Non-pigmented ciliary epithelial cell (primary cell): ENCODE measurements around the gene DNALI1.
A peak's percentile ranks its signal among the peaks of the same experiment; 100 is the strongest.
"Not testable (repeated sequence)": the region's sequence is repeated elsewhere in the genome, so short reads cannot be mapped to it uniquely, and the experiment has no call there.

Experiments
- DNase-seq: peaks from one replicate; pipeline ENCODE4 v3.0.0-alpha.2; 2010; ENCODE audit warnings: low read depth

The DNALI1 gene

DNA sequence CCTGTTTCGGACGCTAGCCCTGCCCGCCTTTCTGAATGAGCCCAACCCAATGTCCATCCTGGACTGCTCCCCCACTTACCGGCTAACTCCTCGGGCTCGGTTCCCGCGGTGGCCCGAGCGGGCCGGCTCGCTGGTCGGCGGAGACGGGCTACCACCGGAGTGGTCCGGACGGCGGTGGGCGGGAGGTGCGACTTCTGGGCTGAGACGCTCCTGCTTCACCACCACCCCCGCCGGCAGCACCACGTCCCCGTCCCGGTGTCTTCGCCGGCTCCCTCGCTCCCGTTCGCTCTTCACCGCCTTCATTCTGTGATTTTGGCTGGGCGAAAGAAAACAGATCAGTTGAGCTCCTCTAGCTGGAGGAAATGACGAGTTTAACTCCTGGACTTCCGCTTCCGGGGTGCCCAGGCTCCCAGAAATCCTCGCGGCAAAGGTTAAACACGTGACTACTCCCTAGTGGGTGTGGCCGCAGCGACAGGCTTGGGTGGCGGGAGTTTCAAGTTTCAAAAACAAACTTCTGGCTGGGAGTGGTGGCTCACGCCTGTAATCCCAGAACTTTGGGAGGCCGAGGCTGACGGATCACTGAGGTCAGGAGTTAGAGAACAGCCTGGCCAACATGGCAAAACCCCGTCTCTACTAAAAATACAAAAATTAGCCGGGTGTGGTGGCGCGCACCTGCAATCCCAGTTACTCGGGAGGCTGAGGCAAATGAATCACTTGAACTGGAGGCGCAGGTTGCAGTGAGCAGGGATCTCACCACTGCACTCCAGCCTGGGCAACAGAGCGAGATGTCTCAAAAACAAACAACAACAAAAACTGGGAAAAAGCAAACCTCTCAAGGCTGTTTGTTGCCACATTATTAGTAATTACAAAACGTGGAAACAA, 2.6 kb upstream of the DNALI1 start, which contains the start of gene SNIP1:
SNIP1 (minus strand) TSS at position 367 of the 882 bp plus-strand sequence; CDS start at position 303, 64 bp downstream.
- DNase-seq = peak; percentile 70

GRCh38 chr1:37557402-37557801, 662 bp downstream of the DNALI1 start:
- DNase-seq = no peak

DNA sequence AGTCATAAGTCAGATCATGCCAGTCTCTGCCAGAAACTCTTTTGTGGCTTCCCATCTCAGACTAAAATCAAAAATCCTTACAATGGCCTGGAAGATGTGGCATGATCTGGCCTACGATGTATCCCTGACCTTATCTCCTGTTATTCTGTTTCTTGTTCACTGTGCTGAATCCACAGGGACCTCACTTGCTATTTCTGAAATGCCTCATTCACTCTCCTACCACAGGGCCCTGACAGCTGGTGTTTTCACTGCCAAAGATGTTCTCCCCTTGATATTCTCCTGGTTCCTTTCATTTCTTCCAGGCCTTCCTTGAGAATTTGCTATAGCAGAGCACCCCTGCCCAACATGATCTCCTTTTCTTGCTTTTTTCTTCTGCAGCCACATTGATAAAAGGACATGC, 1.7 kb downstream of the DNALI1 start:
- no peak for DNase-seq

DNA sequence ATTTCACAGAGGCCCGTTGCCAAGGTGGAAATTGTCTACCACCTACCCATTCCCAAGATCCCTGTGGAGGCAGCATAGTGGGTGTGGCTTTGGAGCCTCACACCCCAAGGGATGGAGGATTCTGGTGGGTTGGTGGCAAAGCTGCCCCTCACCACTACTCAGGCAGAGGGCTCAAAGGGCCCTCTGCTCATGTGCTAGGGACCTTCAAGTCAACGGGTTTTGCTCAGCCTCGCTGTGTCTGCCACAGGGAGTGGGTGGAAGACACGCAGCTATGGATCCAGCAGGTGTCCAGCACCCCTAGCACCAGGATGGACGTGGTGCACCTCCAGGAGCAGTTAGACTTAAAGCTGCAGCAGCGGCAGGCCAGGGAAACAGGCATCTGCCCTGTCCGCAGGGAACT, 2.3 kb downstream of the DNALI1 start:
- no peak for DNase-seq

DNA sequence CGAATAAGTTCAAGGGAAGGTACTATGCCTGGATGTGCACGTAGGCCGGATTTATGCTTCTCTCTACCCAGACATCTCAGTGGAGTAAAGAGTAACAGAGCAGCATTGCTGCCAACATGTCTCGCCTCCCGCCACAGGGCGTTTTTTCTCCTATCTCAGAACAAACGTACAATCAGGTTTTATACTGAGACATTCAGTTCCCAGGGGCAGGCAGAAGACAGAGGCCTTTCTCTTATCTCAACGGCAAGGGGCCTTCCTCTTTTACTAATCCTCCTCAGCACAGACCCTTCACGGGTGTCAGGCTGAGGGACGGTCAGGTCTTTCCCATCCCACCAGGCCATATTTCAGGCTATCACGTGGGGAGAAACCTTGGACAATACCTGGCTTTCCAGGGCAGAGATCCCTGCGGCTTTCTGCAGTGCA, 3.2 kb downstream of the DNALI1 start:
- not testable (repeated sequence) for DNase-seq

GRCh38 chr1:37560401-37561132, 3.8 kb downstream of the DNALI1 start:
- DNase-seq = no peak

DNA sequence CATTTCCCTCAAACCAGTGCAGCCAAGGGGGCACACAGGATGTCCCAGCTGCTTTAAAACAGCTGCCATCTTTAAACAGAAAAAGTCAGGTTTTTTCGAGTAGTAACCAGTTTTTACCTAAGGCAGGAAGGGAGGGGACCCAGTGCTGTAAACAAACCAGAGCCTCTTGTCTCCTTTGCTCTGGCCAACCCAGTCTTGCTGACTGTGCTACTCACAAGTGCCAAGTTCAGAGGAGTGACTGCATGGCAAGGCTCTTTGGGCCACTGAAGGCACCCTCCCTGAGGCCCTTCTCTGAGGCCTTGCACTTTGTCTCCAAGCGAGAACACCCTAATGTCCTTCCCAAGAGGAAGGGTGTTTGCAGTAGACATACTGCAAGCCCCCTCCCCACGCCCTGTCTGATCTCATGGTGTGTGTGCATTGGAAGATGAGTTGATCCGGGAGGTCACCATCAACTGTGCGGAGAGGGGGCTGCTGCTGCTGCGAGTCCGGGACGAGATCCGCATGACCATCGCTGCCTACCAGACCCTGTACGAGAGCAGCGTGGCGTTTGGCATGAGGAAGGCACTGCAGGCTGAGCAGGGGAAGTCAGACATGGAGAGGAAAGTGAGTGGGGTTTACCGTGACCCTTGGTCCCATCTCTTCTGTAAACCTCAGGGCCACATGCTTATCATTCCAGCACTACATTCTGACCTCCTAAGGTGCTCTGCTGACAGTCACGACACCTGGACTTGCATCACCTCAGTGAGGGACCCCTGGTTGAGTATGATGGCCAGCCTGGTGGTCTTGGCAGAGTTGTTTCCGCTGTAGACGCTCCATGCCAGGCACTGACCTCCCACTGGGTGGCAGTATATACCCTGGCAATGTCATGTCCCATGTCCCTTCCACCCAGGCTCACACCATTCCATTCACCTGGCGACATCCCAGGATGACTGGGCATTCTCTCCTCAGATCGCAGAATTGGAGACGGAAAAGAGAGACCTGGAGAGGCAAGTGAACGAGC, 4.7 kb downstream of the DNALI1 start:
- DNase-seq = no peak

DNA sequence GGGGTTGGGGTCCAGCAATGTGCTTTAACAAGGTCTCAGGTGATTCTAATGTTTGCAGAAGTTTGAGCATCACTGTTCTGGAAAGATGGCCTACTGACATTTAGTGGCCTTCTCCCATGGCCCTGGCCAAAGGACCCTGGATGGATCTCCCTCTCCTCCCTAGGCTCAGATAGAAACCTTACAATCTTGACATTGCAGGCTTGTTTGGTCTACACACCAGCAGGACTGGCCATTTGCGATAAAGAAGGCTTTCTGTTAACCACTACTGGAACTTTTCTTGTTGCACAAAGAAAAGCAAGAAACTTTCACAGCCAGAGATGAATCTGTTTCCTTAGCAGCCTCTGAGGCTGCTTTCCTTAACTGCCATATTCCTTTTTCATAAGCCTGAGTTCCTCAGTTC, 6.2 kb downstream of the DNALI1 start:
- no peak for DNase-seq

- no peak for DNase-seq
Measured at GRCh38 chr1:37564892-37565291, 8.2 kb downstream of the DNALI1 start.

DNA sequence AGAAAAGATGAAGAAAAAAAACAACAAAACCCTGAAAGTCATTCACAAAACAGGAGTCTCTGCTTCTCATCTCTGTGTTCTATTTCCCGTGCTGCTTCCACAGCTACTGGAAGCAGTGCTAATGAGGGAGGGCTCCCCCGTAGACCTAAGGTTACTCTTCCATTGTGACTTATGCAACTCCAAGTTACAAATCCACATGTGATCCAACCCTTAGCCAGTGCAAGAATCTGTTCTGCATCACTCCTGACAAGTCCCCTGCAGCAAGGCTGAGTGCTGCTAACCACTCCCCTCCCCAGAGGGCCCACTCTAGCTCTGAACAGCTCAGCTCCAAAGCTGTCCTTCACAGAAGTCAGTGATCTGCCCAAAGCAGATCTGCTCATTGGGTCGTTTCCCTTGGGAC, 10.3 kb downstream of the DNALI1 start:
- DNase-seq = no peak

DNA sequence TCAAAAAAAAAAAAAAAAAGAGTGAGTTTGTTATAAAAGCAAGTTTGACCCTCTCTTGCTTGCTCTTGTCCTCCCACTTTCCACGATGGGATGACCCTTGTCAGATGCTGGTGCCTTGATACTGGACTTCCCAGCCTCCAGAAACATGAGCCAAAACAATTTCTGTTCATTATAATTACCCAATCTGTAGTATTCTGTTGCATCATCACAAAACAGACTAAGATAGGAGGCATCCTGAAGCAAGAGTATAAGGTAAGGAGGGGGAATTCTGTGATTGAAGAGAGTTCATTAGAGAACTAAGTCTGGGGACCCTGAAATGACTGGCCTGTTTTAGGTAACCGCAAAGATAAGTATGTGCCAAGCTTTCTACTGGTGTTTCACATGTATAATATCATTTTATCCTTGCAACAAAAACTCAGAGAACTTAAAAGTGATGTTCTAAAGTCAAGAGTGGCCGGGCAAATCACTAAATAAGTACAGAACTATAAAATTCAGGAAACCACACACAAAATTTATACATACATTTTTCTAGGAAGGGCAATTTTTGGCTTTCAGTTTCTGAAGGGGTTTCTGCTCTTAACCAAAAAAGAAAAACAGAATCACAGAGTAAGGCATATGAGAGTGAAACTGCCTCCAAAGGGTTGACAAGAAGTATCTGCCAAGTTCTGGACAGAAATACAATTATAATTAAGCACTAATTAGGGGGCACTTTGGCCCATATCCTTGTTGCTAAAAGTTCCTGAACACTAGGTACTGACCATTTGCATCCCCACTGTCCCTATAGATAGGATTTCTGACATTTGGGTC, 14.0 kb downstream of the DNALI1 start:
- DNase-seq = no peak

DNA sequence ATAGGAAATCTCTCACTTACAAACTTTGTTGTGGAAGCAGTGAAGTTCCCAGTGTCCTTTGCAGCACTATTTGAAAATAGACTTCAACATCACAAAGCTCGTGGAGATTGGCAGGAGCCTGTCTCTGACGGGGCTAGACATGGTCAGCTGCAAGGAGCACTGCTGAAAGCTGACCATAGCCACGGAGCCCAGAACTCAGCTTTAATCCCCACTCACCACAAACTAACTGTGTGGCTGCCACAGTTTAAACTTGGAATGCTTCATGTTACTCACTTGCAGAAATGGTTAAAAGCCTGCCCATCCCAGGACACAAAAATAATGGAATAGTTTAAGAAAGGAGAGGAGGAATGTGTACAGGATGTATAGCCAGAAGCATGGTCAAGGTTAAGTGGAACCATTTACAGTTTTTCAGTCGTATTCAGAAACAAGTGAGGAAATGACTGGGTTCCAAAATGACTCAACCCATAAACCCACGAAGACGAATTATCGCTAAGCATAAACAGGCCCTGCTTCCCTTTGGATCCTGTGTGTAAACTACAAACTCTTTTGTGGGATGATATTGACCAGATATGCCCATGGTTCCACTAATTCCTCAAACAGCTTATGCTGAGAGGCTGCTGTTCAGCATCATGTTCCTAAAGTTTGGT, 18.2 kb downstream of the DNALI1 start:
- peak; percentile 56 for DNase-seq

GRCh38 chr1:37575692-37576091, 19.0 kb downstream of the DNALI1 start:
- DNase-seq = peak; percentile 19

- not testable (repeated sequence) for DNase-seq
Measured at GRCh38 chr1:37584544-37584943, 27.8 kb downstream of the DNALI1 start.

DNA sequence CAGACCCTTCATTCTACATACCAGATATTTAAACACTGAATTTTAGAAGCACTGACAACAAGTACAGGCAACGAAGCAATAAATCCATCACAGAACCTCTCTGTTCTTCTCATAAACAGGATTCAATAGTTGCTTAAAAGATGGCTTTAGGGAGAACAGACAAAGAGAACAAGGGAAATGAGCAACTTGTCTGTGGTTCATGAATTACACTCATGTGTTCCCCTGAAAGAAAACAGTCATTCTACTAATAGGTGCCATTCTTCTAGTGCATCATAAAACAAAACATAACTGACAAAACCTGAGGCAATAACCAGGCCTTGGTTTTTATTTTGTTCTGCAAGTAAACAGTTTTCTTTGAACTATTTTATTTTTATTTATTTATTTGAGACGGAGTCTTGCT, 32.2 kb downstream of the DNALI1 start:
- DNase-seq = no peak

- no peak for DNase-seq
Measured at GRCh38 chr1:37593726-37594125, 37.0 kb downstream of the DNALI1 start.

DNA sequence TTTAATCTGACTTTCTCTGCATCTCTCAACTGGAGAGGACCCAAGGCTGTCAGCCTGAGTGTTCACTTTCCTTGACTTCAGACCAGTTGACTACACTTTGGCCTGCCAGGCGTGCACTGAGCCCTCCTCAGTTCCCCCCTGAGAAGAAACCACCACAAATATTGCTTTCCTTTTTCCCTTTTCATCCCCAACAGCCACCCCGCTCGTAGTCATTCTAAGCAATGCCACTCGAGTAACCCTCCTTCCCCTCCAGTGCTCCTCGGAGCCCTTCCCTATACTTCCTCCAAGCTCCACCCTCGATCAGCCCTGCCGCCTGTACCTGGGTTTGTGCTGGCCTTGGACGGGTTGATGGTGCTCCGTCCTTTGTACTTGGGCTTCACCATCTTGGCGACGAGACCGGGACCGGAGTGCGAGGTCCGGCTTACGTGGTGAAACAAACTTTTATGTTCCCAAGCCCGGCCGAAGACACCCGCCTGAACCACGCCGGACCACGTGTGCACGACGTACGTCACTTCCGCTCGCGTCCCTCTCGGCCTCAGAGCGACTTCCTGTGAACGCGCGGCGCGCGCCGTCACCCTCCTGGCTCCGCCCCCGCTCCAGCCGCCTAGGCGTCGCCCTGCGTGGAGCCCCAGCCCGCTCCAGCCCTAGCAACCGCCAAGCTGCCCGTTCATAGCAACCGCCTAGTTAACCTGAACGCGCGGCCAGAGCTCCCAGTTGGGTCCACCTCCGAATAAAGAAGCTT, 38.9 kb downstream of the DNALI1 start, which contains the start of gene GNL2:
GNL2 (minus strand) TSS at position 498 of the 742 bp plus-strand sequence; CDS start at position 383, 115 bp downstream.
- peak; percentile 82 for DNase-seq

DNA sequence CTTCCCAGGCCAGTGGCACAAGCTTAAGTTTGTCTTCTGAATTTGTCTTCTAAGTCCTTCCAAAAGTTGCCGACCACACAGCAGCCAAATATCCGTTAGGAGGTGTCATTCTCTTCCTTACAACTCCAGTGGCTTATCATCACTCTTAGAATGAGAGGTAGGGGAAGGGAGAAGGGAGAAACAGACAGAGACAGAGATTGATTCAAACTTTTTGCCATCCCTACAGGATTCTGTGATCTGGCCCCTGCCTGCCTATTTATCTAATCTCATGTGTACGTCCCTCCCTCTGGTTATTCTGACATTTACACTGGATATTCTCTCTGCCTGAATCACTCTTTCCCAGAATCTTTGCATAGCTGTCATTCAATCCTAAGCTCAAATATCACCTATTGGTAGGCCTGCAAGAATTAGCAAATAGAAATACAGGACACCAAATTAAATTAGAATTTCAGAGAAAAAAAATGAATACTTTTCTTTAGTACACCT, 39.5 kb downstream of the DNALI1 start:
- DNase-seq = no peak

DNA sequence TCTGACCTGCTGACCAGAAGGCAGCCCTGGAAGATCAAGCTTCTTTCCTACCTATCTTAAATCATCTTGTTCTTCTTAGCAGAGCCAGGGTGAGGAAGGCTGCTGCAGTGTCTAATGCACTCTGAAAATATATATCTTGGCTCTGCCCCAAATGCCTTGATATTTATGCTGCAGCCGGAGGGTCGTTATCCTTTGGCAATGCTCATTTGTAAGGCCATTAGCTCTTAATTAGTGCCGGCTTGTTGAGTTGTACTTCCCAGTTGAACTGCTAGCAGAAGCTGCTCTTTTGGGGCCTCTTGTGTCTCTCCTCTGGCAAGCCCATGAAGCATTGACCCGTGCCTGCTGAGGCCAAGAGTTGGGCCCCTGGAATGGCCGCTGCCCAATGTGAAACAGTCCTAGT, 43.2 kb downstream of the DNALI1 start:
- no peak for DNase-seq
